HG03060 (cell line): ENCODE data around the gene PIGP.
A peak's percentile ranks its signal among the peaks of the same experiment; 100 is the strongest.
"Not testable (repeated sequence)": the region's sequence is repeated elsewhere in the genome, so short reads cannot be mapped to it uniquely, and the experiment has no call there.

Source experiments
- ATAC-seq: cut with Tn5 transposase; IDR thresholded peaks from one replicate; pipeline ENCODE4 v1.9.1; 2021; ENCODE audit warnings: low read depth, moderate number of reproducible peaks; ENCODE audit not compliant: unreplicated experiment

The PIGP gene

DNA sequence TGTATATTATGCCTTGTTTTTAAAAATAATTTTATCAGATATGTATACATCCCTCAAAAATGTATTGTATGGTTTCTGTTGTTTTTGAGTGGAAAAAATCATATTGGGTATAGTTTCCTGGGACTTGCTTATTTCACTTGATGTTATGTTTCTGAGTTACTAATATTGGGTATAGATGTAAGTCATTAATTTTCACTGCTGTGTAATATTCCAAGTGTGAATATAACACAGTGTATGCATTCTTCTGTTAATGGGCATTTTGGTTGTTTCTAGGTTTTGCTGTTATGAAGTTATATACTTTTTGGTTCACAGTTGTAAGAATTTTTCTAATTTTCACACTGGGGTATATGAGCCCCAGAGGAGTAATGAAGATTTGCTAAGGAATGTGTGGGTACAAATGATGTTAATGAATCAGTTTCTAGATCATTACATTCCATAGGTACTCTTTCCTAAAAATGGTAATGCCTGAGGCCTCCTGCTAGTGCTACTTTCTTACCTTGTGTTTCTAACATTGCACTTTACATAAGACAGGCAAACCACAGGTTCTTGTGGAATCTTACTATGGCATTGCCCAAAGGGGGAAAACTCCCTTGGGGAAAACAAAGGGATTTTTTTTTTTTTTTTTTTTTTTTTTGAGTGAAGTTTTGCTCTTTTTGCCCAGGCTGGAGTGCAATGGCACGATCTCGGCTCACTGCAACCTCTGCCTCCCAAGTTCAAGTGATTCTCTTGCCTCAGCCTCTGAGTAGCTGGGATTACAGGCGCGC lies 3.4 kb upstream of the PIGP start:
- ATAC-seq, result no peak

- no peak for ATAC-seq
Observed at GRCh38 chr21:37075214-37075770, 2.4 kb upstream of the PIGP start.

DNA sequence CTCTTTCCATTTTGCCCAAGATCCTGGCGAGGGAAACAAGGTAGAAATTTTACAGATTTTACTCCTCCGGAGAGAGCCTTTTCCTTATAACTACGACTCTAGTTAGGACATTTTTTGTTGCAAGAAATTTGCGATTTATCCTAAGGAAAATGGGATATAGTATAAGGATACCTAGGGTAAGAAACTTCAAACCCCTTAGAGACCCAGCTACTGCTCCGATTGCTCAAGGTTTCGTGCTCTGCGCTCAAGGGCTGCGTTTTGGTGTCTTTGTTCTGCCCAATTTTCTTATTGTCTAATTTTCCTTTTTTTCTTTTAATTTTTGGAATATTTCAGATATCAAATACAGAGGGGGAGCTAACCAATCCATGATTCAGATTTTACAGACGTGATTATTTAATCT lies 1.7 kb upstream of the PIGP start:
- ATAC-seq, result no peak

DNA sequence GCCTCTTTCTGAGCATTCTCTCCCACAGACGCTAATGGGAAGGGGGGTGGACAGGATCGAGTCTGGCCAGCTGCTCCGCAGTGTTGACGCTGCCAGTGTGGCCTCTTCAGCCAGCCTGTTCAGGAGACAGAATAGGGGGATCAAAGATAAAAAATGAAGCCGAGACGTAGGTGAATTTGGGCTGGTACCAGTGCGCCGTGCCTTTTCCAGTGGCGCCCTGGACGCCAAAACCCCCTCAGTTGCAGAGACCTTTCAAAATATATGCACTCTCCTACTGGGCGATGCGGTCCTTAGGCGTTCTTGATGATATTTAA lies 1.3 kb upstream of the PIGP start:
- ATAC-seq, result no peak

GRCh38 chr21:37073417-37074196 lies 736 bp upstream of the PIGP start:
- ATAC-seq, result peak; percentile 23

DNA sequence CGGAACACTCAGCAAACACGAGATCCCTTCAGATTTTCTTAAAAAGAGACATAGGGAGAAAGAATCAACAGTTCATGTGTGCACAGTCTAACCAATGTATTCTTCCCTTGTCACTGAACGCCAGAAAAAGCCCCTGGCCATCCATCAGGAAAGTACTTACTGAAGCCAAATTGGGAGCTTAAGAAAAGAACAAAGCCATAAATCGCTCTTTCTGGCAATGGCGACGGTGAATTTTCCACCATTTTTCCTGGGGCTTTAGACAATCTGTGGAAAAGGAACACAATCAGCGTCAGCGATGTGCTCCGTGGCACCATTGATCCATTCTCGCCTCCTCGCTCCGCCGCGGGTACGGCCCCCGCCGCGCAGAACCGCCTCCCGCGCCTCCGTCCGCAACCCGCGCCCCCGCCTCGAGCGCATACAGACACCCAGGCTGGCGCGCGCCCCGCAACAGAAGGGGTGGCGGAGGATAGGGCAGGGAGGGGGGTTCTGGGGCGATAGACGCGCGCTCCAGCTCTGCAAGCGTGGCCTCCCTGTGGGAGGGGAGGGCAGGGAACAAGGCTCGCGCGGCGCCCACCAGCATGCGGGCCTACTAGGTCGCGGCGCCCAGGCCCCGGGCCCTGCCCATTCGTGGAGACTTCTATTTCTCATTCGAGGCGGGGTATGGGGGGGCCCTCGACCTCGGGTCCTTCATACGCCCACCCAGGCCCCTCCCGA lies 440 bp downstream of the PIGP start:
- ATAC-seq, result peak; percentile 20

GRCh38 chr21:37071561-37072273 lies 1.2 kb downstream of the PIGP start:
- ATAC-seq, result no peak

DNA sequence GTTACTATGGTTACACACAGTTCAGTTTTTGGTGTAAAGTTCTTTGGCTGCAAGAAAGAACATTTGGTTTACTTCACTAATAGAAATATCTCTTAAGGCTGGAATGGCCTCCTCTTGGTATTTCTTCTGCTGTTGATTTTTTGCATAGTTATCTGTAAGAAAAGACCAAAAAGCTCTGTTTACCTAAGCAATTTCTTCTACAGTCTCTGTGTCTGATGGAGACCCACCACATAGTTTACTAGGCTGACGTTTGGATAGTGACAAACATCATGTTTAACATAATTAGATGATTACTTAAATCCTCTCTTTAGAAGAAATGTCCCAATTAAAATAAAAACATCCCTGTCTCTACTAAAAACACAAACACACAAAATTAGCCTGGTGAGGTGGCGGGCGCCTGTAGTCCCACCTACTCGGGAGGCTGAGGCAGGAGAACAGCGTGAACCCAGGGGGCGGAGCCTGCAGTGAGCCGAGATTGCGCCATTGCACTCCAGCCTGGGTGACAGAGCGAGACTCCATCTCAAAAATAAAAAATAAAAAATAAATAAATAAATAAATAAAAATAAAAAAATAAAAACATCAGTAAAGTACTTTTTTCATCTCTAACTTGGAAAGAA lies 7.2 kb downstream of the PIGP start:
- no peak for ATAC-seq

DNA sequence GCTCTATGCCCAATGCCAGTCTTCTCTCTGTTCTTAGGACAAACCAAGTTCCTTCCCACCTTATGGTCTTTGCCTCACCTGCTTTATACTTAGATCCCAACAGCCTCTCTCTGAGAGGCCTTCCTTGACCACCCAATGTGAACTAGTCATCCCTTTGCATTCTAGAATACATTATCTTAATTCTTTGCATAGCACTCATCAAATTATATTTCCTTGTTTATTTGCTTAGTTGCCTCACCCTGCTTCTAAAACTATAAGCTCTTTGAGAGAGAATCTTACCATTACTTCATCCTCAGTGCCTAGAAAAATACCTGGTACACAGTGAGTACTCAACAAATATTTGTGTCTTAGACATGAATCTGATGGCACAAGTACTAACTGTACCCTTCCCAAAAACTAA lies 8.0 kb downstream of the PIGP start:
- no peak for ATAC-seq

- ATAC-seq, result no peak
Observed at GRCh38 chr21:37063433-37063832, 9.4 kb downstream of the PIGP start.

GRCh38 chr21:37062593-37062935 lies 10.3 kb downstream of the PIGP start:
- no peak for ATAC-seq

- no peak for ATAC-seq
Observed at GRCh38 chr21:37061926-37062592, 10.8 kb downstream of the PIGP start.

DNA sequence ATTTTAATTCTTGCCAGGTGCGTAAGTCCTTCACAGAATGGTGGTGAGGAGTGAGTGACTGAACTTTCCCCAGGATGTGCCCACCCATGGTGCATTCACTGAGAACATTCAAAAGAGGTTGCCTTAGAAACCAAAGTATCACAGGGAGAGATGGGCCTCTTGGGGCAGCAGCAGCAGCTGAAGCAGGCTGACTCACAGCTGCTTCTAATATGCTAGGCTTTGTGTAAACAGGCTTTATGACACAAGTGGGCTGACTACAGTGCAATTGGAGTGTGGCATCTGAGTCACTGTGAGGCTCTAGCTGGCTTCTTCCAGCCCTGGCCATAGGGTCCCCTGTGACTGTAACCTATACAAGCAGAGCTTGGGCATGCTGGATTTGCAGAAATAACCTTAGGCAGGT lies 12.6 kb downstream of the PIGP start:
- ATAC-seq, result no peak

- no peak for ATAC-seq
Observed at GRCh38 chr21:37059181-37059580, 13.7 kb downstream of the PIGP start.

- no peak for ATAC-seq
Observed at GRCh38 chr21:37058261-37058660, 14.6 kb downstream of the PIGP start.

GRCh38 chr21:37057614-37058013 lies 15.3 kb downstream of the PIGP start:
- no peak for ATAC-seq

GRCh38 chr21:37055271-37055855 lies 17.5 kb downstream of the PIGP start:
- ATAC-seq, result no peak

- ATAC-seq, result not testable (repeated sequence)
Observed at GRCh38 chr21:37049741-37050140, 23.1 kb downstream of the PIGP start.

GRCh38 chr21:37047079-37047478 lies 25.8 kb downstream of the PIGP start:
- no peak for ATAC-seq
